ENCODE results near the gene TECTA.
"Not testable (repeated sequence)": the region's sequence is repeated elsewhere in the genome, so short reads cannot be mapped to it uniquely, and the experiment has no call there.

Gene TECTA

DNA sequence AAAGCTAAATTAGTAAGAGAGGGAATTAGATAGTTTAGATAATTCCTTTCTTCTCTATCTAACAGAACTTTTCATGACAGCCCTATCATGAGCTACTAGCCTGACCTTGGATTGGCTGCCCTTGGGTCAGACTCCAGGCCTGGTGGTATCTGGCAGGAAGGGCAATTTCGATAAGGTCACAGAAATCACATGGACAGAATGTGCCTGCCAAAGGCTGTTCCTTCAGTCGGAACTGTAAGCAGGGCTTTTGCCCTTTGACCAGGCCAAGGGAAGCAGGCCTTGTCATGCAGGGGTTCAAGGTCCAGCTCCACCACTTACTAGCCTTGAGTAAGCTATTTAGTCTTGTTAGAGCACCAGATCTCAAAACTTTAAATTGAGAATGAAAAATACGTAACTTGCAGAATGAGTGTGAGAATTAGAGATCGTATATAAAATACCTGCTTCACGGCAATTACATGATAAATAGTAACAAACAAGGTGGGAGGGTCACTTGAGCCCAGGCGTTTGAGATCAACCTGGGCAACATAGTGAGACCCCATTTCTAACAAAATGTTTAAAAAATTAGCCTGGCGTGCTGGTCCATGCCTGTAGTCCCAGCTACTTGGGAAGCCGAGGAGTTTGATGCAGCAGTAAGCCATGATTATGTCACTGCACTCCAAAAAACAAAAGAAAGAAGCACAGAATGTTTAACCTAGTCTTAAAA, 130.7 kb downstream of the TECTA start:
- no peak for DNase-seq

- DNase-seq, result no peak
Observed at GRCh38 chr11:121235057-121235456, 134.0 kb downstream of the TECTA start.

DNA sequence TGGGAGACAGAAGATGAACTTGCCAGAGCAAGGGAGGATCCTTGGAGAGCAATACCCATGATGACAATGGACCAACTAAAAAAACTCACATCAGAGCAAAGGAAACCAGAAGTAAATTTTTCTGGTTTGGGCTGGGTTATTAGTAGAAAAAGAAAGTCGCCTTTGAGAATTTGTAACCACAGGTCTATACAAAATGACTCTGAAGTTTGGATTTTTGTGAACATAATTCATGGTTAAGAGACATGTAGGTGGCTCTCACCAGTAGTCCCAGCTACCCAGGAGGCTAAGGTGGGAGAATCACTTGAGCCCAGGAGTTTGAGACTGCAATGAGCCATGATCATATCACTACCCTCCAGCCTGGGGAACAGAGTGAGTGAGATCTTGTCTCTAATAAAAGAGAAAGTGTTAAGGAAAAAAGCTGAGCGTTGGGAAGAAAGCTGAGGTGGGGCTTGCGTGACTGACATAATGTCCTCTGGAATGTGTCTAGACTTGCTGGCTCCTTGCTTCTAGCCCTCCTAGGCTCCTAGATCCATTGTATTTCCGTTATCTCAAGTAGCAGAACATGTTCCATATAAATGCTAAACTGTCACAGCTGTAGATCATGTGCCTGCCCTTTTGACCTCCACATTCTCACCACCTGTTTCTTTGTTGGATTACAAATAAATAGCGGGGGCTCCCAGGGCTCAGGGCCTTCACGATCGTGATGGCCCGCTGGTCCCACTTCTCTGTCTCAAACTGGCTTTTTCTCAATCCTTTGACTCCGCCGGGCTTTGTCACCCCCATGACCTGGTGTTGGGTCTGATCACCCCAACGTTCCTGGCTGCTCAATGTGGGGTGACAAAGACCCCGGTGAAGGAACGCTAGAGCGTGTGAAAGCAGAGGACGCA, 135.3 kb downstream of the TECTA start:
- no peak for DNase-seq

GRCh38 chr11:121237247-121237646, 136.2 kb downstream of the TECTA start:
- not testable (repeated sequence) for DNase-seq

DNA sequence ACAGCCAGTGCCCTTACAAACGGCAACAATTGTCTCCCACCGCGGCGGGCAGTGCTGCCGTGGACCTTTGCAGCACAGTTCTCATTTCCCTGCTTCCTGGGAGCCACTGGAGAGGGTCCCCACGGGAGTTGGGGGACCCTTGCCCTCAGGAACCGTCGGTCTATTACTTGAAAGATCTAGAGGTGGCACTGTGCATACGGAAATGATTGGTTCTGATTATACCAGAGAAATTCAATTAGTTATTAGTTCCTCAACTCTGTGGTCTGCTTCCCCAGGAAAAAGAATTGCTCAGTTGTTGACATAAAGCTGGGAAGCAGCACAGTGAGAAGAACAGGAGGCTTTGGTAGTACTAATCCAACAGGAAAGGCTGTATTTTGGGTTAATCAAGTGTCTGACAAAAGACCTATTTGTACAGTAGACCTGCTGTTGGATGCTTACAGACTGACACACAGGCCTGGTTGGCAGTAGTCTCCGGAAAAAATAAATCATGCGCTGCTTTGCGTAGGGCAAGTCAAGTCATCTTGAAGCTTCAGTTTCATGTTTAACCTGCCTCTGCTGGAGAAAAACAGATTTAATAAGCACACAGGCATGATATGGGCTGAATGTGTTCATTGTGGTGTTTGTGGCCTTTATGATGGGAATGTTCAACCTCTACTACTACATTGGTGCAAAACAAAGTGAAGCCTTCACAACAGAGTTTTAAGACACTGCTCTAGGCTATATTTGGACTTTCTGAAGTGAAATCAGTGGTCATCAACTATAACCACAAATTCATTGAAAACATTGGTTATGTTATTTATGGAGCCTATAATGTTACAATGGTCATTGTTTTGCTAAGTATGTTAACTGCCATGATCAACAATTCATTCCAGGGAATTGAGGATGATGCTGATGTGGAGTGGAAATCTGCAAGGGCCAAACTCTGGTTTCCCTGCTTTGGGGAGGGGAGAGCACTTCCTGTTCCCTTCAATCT, 136.9 kb downstream of the TECTA start:
- peak; percentile 41 for DNase-seq

DNA sequence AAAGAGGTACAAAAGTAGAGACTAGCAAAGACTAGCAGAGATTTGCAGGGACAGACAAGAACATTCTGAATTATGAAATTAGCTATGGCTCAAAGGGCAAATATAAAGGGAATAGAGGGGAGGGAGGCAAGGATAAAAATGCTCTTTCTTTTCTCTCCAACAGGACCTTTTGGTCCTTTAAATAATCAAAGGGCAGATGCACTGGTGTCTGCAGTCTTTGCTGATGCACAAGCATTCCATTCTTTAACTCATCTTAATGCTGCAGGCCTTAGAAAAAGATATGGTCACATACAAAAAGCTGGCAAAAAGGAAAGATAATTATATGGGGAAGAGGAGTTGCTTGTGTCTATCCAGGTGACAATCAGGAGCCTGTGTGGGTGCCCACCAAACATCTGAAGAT, 137.9 kb downstream of the TECTA start:
- DNase-seq, result no peak

- not testable (repeated sequence) for DNase-seq
Observed at GRCh38 chr11:121240001-121240400, 139.0 kb downstream of the TECTA start.

DNA sequence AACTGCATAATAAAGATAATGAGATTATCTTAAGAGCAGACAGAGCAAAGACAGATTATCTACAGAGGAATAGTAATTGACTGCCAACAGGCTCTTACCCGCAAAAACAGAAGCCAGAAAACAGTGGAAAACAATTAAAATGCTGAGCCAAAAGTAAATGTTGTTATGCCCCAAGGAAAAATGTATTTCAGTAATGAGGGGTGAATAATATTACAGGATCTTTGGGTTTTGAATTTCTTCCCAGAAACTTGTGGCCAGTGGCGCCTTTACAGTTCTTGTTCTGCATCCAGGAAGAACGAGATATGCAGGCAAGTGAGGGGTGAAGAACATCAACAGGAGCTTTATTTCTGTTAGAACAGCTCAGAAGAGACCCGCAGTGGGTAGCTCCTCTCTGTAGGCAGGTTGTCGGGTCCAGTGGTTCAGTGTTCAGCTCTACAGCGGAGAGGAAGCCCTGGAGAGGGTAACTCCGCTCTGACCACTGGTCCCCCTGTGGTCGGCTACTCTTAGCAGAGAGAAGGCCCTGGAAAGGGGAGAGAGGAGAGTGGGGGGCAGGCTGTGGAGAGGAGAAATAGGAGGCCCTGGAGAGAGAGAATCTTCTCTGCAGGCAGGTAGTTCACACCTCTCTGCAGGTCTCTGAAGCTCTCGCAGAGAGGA, 139.7 kb downstream of the TECTA start:
- no peak for DNase-seq

All from stimulated activated CD4-positive, alpha-beta T cell treated with anti-CD3 and anti-CD28 coated beads, Interleukin-15, amount 100 ng/mL, for 24 hours (primary cell).